Keratinocyte (primary cell): Measurements from ENCODE around the gene TNS2.

Experiments used
- EZH2 ChIP-seq: IDR thresholded peaks from one replicate; pipeline ENCODE4 v1.6.1; 2012; ENCODE audit warnings: inconsistent platforms, mild to moderate bottlenecking, low read length, moderate library complexity
- TF ChIP-seq, protein P1 (sequence below), 3 experiments: IDR thresholded peaks in 1 of 3; conservative IDR thresholded peaks in 1 of 3; optimal IDR thresholded peaks in 1 of 3; 2 replicates in 2 of 3; 3 replicates in 1 of 3; pipeline versions ENCODE3 to v1.5.1; 2011; ENCODE audit warnings: low read length in 3 of 3, mild to moderate bottlenecking in 3 of 3, moderate library complexity in 2 of 3, control low read depth in 1 of 3, inconsistent platforms in 1 of 3; ENCODE audit not compliant: insufficient read depth in 2 of 3; ENCODE audit errors: extremely low read depth in 1 of 3

GRCh38 chr12:53113951-53114350 is 64.1 kb downstream of the TNS2 start:
- TF ChIP-seq, protein P1, sequence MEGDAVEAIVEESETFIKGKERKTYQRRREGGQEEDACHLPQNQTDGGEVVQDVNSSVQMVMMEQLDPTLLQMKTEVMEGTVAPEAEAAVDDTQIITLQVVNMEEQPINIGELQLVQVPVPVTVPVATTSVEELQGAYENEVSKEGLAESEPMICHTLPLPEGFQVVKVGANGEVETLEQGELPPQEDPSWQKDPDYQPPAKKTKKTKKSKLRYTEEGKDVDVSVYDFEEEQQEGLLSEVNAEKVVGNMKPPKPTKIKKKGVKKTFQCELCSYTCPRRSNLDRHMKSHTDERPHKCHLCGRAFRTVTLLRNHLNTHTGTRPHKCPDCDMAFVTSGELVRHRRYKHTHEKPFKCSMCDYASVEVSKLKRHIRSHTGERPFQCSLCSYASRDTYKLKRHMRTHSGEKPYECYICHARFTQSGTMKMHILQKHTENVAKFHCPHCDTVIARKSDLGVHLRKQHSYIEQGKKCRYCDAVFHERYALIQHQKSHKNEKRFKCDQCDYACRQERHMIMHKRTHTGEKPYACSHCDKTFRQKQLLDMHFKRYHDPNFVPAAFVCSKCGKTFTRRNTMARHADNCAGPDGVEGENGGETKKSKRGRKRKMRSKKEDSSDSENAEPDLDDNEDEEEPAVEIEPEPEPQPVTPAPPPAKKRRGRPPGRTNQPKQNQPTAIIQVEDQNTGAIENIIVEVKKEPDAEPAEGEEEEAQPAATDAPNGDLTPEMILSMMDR (optimal IDR thresholded peaks at IDR 0.05 in 1 of 3, IDR thresholded peaks at IDR 0.05 in 1 of 3, conservative IDR thresholded peaks at IDR 0.05 in 1 of 3; ENCODE audit: extremely low read depth in 1 of 3, insufficient read depth in 2 of 3, low read length in 3 of 3), result no peak
- TF ChIP-seq EZH2, result no peak
